ENCODE results near the gene MMS22L.

Gene MMS22L, protein sequence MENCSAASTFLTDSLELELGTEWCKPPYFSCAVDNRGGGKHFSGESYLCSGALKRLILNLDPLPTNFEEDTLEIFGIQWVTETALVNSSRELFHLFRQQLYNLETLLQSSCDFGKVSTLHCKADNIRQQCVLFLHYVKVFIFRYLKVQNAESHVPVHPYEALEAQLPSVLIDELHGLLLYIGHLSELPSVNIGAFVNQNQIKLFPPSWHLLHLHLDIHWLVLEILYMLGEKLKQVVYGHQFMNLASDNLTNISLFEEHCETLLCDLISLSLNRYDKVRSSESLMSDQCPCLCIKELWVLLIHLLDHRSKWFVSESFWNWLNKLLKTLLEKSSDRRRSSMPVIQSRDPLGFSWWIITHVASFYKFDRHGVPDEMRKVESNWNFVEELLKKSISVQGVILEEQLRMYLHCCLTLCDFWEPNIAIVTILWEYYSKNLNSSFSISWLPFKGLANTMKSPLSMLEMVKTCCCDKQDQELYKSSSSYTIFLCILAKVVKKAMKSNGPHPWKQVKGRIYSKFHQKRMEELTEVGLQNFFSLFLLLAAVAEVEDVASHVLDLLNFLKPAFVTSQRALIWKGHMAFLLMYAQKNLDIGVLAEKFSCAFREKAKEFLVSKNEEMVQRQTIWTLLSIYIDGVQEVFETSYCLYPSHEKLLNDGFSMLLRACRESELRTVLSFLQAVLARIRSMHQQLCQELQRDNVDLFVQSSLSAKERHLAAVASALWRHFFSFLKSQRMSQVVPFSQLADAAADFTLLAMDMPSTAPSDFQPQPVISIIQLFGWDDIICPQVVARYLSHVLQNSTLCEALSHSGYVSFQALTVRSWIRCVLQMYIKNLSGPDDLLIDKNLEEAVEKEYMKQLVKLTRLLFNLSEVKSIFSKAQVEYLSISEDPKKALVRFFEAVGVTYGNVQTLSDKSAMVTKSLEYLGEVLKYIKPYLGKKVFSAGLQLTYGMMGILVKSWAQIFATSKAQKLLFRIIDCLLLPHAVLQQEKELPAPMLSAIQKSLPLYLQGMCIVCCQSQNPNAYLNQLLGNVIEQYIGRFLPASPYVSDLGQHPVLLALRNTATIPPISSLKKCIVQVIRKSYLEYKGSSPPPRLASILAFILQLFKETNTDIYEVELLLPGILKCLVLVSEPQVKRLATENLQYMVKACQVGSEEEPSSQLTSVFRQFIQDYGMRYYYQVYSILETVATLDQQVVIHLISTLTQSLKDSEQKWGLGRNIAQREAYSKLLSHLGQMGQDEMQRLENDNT

DNA sequence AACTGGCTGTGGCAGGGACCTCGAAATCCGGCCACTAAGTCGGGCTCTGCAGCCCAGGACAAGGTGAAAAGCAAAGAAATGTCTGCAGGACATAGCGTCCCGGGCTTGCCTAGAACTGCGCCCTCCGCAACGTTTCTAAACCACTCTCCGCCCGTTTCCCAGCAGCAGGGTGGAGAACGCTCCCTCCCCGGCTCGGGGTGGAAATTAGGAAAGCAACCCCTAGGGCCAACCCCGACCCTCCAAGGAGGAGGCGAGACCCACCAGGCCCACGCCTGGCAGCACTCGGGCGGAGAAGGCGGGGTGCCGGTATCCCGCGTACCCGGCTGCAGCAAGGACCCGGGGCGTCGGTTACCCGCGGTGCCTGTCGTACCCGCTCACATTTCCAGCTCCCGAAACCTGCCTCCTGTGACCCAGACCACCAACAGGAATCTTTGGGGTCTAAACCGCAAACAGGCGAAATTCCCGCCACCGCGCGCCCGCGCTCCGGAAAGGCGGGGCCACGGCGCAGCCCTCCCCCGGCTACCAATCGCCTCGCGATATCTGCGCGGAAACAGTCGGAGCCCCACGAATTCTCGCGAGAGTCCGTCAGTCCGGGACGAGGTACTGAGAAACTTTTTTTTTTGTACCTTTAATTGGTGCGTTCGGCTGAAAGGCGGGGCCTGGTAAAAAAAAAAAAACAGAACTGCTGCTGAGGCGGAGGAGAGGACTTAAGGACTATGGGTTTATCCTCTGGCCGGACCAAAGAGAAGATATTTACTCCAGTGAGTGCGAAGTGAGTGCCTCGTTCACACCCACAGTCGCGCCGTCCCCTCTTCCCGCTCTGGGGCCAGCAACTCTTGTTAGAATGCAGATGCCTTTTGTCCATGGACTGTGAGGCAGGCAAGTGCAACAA lies at the start of gene MMS22L:
TSS of gene MMS22L (minus strand) at position 491 of the 892 bp plus-strand sequence. CDS start 739 bp downstream, outside the sequence.
- peak; percentile 93 for DNase-seq

- DNase-seq, result no peak
Measured at GRCh38 chr6:97322811-97323210, 39.8 kb upstream of the MMS22L start.

- no peak for DNase-seq
Measured at GRCh38 chr6:97322226-97322625, 39.2 kb upstream of the MMS22L start.

GRCh38 chr6:97316978-97317377 lies 34.0 kb upstream of the MMS22L start:
- no peak for DNase-seq

- no peak for DNase-seq
Measured at GRCh38 chr6:97312241-97312640, 29.2 kb upstream of the MMS22L start.

GRCh38 chr6:97306544-97307320 lies 23.7 kb upstream of the MMS22L start:
- DNase-seq, result no peak

GRCh38 chr6:97305414-97306066 lies 22.5 kb upstream of the MMS22L start:
- no peak for DNase-seq

GRCh38 chr6:97304701-97305100 lies 21.7 kb upstream of the MMS22L start:
- DNase-seq, result no peak

DNA sequence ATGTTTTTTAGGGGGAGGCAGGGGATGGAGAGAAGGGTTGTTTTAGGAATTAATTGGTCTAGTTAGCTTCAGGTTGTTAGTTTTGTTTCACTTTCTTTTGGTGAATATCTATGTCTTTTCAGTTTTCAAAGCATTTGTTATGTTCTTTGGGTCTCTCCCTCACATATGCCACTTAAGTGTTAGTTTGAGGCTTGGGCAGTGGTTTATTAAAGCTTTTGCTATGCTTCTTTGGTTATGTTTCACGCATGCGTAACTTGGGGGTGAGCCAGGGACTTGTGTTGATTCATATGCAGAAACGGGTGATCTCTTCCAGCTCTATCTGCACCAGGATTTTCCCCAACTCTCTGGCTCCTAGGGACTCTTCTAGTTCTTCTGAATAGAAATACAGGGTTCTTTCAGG lies 11.4 kb upstream of the MMS22L start:
- no peak for DNase-seq

- no peak for DNase-seq
Measured at GRCh38 chr6:97293198-97293696, 10.2 kb upstream of the MMS22L start.

DNA sequence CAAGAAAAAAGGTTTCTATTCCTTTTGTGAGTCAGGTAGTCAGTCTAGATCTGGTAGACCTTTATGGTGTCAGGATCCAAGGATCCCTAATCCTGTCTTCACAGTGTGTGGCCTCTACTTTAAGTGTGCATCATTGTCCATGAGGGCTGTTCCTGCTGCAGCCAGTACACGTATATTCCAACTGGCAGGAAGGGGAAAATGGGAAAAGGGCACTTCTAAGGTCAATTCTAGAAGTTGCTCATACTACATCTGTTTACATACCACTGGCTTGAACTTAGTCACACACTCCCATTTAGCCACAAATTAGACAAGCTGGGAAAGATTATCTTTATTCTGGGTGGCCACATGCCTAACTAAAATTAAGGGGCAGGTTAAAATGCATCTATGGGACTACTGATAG lies 9.7 kb upstream of the MMS22L start:
- no peak for DNase-seq

DNA sequence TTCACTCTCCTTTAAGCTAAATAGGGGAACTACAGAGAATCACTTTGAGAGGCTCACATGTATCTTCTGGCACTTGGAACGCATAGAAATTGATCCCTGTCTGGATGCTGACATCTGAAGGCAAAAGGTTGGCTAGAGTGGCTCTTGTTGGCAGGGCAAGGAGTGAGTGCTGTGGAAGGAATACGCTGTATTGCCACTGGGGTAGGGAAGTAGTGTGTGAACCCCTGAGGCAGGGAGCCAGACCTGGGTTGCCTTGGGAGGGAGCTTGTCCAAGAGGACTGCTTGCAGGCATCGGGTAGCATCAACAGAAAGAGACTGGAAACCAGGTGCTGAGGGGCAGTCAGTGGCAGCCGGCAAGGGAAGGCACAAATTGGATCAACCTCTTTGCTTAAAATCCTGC lies 8.9 kb upstream of the MMS22L start:
- no peak for DNase-seq

DNA sequence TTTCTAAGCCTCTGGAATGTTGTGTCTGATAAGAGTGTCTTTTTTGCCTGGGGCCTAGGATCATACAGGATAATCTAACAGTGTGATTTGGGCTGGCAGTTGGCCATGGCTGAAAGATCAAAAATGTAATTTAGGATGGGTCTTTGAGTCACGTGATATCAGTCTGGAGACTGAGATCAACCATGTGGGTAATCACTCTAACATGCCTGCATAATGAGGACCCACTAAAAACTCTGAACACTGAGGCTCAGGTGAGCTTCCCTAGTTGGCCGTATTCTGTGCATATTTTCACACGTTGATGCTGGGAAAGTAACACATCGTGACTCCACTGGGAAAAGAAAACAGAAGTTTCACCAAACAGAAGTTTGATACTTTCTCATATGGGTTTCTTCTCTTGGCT lies 6.3 kb upstream of the MMS22L start:
- DNase-seq, result no peak

DNA sequence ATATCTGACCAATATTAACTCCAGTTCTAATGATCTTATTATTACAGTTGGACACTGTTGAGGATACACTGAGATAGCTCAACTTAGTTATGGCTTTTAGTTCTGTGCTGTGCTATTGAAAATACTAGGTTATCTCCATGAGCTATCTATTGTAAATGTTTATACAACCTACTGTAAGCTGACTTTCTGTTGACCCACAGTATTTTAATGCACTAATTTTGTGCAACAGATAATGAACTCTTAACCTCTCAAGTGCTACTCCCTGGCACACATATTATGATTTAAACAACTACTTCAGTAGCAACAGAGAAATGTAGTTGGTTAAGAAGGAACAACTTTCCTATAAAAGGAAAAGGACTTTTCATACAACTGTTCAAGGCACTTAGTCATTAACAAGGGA lies 5.2 kb upstream of the MMS22L start:
- no peak for DNase-seq

DNA sequence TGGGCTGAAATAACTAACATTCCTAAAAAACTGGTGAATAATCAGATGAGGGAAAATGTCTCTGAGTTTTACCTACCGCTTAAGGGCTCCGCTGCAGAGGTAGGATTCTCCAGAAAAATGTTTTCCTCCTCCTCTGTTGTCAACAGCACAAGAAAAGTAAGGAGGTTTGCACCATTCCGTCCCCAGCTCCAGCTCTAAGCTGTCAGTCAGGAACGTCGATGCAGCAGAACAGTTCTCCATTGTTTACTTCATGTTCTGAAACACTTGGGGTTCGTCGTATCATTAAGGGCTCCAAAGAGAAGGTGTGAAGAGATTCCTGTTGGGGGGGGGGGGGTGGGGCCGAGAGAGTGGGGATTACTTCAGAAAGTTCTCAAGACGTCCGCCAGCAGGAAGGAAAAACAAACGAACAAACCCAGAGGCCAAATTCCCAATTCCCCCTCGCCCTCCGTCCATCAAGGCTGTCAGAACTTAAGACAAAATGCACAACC lies 734 bp downstream of the MMS22L start:
- DNase-seq, result no peak

DNA sequence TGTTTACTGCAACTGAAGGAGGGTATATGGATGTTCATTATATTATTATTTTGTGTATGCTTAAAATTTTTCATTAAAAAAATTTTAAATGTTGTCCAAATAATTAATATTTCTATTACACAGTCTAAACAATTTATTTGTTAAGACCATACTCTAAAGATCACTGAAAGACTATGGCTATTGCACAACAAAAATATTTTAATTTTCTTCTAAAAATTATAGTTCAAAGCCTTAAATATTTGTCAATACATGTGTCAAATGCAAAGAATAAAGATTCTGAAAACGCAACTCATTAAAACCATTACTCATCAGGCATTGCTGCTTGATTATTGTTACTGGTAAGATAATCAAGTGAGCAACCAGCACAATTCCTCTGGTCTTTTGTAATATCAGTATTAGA lies 2.2 kb downstream of the MMS22L start:
- no peak for DNase-seq

- DNase-seq, result no peak
Measured at GRCh38 chr6:97275804-97276203, 7.2 kb downstream of the MMS22L start.

GRCh38 chr6:97269821-97270220 lies 13.2 kb downstream of the MMS22L start:
- no peak for DNase-seq

DNA sequence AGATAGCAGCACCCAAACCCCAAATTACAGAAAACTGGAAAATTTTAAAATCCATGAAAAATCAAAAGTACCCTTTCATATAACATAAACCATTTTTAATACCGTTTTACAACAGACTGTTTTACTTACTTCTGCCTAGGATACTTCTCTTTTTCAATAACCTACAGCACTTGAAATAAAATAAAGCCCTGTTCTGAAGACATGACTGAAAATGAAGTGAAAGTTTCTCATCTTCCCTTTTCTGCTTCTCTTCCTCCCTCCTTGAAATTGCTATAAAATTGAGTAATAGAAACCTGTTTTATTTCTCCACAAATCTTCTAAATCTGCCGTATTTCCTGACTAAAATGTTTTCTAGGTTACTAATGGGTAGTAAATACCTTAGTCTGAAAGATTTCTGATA lies 20.3 kb downstream of the MMS22L start:
- DNase-seq, result no peak

DNA sequence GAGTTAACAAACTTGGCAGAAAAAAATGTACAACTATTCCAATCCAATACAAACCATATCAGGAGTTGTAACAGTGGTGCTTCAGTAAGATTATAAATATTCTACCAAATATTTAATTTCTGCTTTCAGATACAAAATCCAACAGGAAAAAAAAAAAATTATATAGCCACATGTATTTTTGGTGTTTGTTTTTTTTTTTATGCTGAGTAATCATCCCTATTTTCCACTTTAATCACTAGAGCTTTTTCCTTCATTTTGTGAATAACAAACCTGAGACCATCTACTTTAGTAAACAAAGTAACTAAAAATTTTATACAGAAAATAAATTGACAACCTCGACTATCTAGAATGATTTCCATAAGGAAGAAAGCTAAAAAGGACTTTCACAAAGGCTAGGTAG lies 36.2 kb downstream of the MMS22L start:
- no peak for DNase-seq

Measured in CD4-positive, alpha-beta T cell treated with Interleukin-15 for 1 hour (primary cell).